ENCODE results near the gene GLIS1.

DNA sequence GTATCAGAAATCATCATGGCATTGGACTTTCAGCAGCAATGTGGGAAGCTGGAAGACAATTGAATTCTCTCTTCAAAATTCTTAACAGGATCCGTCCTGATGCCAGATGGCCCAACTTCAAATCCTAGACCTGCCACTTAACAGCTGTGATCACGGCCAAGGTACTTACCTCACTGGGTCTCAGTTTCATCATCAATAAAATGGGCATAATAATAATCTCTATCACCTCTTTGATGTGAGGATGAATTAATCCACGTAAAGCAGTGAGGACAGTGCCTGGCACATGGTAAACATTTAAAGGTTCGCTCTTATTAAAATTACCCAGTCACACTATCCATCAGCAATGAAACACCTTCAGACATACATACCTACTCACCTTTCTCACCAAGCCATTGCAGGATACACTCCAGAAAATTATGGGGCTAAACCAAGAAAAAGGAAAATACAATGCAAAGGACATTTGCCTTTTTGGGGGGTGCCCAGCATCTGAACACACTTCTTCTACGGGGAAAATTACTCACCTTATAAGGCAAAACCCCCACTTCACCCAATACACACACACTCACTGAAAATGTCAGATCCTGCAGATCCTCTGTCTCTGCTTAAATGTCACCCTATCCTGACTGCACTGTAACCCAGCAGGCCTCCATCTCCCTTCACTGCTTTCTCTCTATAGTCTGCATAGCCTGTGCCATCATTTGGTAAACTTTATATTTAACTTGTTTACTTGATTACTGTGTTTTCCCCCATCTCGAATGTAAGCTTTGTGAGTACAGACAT is 21.7 kb downstream of the GLIS1 start:
- TF ChIP-seq CTCF (conservative IDR thresholded peaks at IDR 0.05; ENCODE audit: low read depth, low read length) (no peak), EZH2 (IDR thresholded peaks at IDR 0.05; ENCODE audit: borderline replicate concordance, low read depth, low read length, poor library complexity, severe bottlenecking) (no peak)

Measured in A673 (cell line).